GM12878 (cell line): ENCODE results near the gene RAB28. TPM values are rescaled to one million over a fixed set of nuclear protein-coding genes. Genes with fewer than 3 reads are reported as not detected.

Experiments used
- ATAC-seq: fragments of 200-7000 bp; cut with Tn5 transposase; 3 replicates; pipeline ENCODE4 v1.9.1; 2020; ENCODE audit warnings: mild to moderate bottlenecking, moderate library complexity
- BruUV-seq: library from RNA; stranded (reverse); fragments of 400-500 nt; replicated peaks from 2 replicates; lab custom pipeline; 2021; lab: Mats Ljungman, UMichigan
- CTCF ChIA-PET: fragments of 300-600 bp; sonication (Branson Sonifier 250); formaldehyde crosslinking; extraction: SDS; loops from one replicate; lab custom pipeline; 2021; ENCODE audit warnings: inconsistent platforms; lab: Yijun Ruan, JAX
- POLR2A ChIA-PET: fragments of 350-600 bp; formaldehyde crosslinking; extraction: SDS; loops from one replicate; lab custom pipeline; 2021; ENCODE audit warnings: inconsistent platforms; lab: Charles Lee
- RAD21 ChIA-PET: fragments of 300-600 bp; sonication (Branson Sonifier 250); formaldehyde crosslinking; loops from one replicate; lab custom pipeline; 2023; ENCODE audit warnings: antibody characterized with exemption; ENCODE audit not compliant: unreplicated experiment; lab: Charles Lee
- SMC1A ChIA-PET: fragments of 300-600 bp; sonication (Branson Sonifier 250); formaldehyde crosslinking; loops from one replicate; lab custom pipeline; 2023; ENCODE audit not compliant: unreplicated experiment, uncharacterized antibody; lab: Charles Lee
- DNase-seq: peaks from one replicate; pipeline ENCODE4 v3.0.0-alpha.2; 2011; ENCODE audit warnings: low read depth, low spot score
- FAIRE-seq: peaks from 3 replicates; lab custom pipeline; 2011; peaks lifted over from hg19 to GRCh38; lab: Jason Lieb, UNC
- H2AFZ ChIP-seq: 2 replicates; pipeline ENCODE4 v1.6.0; 2011; ENCODE audit warnings: low read depth, low read length, control low read depth; ENCODE audit not compliant: control insufficient read depth
- H3K27ac ChIP-seq: 2 replicates; pipeline ENCODE4 v1.5.1; 2011; ENCODE audit warnings: control low read depth; ENCODE audit not compliant: control insufficient read depth, insufficient read depth
- H3K27me3 ChIP-seq, 2 experiments: replicated peaks in 1 of 2; 2 replicates each; pipeline versions ENCODE4 v1.6.0 to v1.6.1; 2011; ENCODE audit warnings: low read length in 1 of 2; ENCODE audit not compliant: control insufficient read depth in 2 of 2, insufficient read depth in 2 of 2
- H3K36me3 ChIP-seq, 2 experiments: 2 replicates each; pipeline ENCODE4 v1.5.1; 2011; ENCODE audit warnings: low read length in 1 of 2; ENCODE audit not compliant: control insufficient read depth in 2 of 2, insufficient read depth in 2 of 2
- H3K4me1 ChIP-seq: 2 replicates; pipeline ENCODE4 v1.6.1; 2011; ENCODE audit warnings: mild to moderate bottlenecking, low read length, moderate library complexity, mixed read lengths; ENCODE audit not compliant: control insufficient read depth, insufficient read depth
- H3K4me2 ChIP-seq: 2 replicates; pipeline ENCODE4 v1.6.0; 2011; ENCODE audit warnings: control low read depth; ENCODE audit not compliant: control insufficient read depth, insufficient read depth
- H3K4me3 ChIP-seq: fragments of 200-600 bp; sonication (generic); 2 replicates; pipeline ENCODE4 v1.5.1; 2016
- H3K79me2 ChIP-seq: 2 replicates; pipeline ENCODE4 v1.6.0; 2011; ENCODE audit warnings: low read length; ENCODE audit not compliant: control insufficient read depth, insufficient read depth
- H3K9ac ChIP-seq: 2 replicates; pipeline ENCODE4 v1.8.0; 2011; ENCODE audit warnings: low read length, control low read depth, mixed read lengths; ENCODE audit not compliant: control insufficient read depth, insufficient read depth
- H3K9me3 ChIP-seq: replicated peaks from 3 replicates; pipeline ENCODE4 v1.5.1; 2011; ENCODE audit warnings: mild to moderate bottlenecking, low read length; ENCODE audit not compliant: control insufficient read depth, insufficient read depth
- H4K20me1 ChIP-seq: 2 replicates; pipeline ENCODE4 v1.6.0; 2011; ENCODE audit not compliant: control insufficient read depth, insufficient read depth
- CBX5 ChIP-seq: sonication (generic); IDR thresholded peaks from 2 replicates; pipeline ENCODE4 v1.6.1; 2016; ENCODE audit warnings: low read depth, moderate library complexity, mild to moderate bottlenecking, inconsistent platforms
- CHD4 ChIP-seq: fragments of 200-600 bp; sonication (generic); IDR thresholded peaks from 2 replicates; pipeline ENCODE4 v1.6.1; 2016; ENCODE audit warnings: mild to moderate bottlenecking
- EED ChIP-seq: sonication (generic); IDR thresholded peaks from 2 replicates; pipeline ENCODE4 v1.6.1; 2016; ENCODE audit warnings: antibody characterized with exemption, low read depth
- ESRRA ChIP-seq: IDR thresholded peaks from 2 replicates; pipeline ENCODE4 v1.6.1; 2012; ENCODE audit warnings: mild to moderate bottlenecking, low read length, improper control_type of control experiment
- IRF5 ChIP-seq: fragments of 450-650 bp; IDR thresholded peaks from 2 replicates; pipeline ENCODE4 v1.6.1; 2017; ENCODE audit warnings: borderline replicate concordance
- MEF2B ChIP-seq: fragments of 450-650 bp; IDR thresholded peaks from 2 replicates; pipeline ENCODE4 v1.6.1; 2018; ENCODE audit warnings: mild to moderate bottlenecking, moderate library complexity; ENCODE audit not compliant: partially characterized antibody, poor library complexity, severe bottlenecking
- MXI1 ChIP-seq: fragments of 150-350 bp; IDR thresholded peaks from 2 replicates; pipeline ENCODE4 v1.6.1; 2011; ENCODE audit warnings: low read depth, mild to moderate bottlenecking, inconsistent platforms, low read length, improper control_type of control experiment
- MYC ChIP-seq: IDR thresholded peaks from 2 replicates; pipeline ENCODE4 v1.6.1; 2011; ENCODE audit warnings: mild to moderate bottlenecking, low read length, moderate library complexity, inconsistent platforms; ENCODE audit not compliant: insufficient read depth, insufficient replicate concordance, insufficient read length, severe bottlenecking
- RFX5 ChIP-seq: IDR thresholded peaks from 2 replicates; pipeline ENCODE4 v1.6.1; 2011; ENCODE audit warnings: low read depth, low read length, improper control_type of control experiment
- SP1 ChIP-seq: IDR thresholded peaks from one replicate; pipeline ENCODE4 v1.6.1; 2011; ENCODE audit warnings: low read depth, low read length
- SREBF2 ChIP-seq: IDR thresholded peaks from 2 replicates; pipeline ENCODE4 v1.6.1; 2012; ENCODE audit warnings: mild to moderate bottlenecking, low read length
- ZNF622 ChIP-seq: fragments of 450-650 bp; IDR thresholded peaks from 2 replicates; pipeline ENCODE4 v1.6.1; 2017; ENCODE audit warnings: mild to moderate bottlenecking, inconsistent platforms
- WGBS: methylation state at CpG from one replicate; pipeline ENCODE4 v1.1.6; 2016; ENCODE audit warnings: low lambda C conversion rate; ENCODE audit not compliant: insufficient replicate concordance, insufficient coverage; ENCODE audit errors: missing lambda C conversion rate; 5-methylcytosine and 5-hydroxymethylcytosine counted together
- in situ Hi-C: fragments of 300-500 bp; cut with MboI; formaldehyde crosslinking; loops from 9 replicates; pipeline ENCODE4 v1.14.3; 2018; ENCODE audit warnings: mixed read lengths
- intact Hi-C: fragments of 100-400 bp; cut with micrococcal nuclease; formaldehyde crosslinking; loops from one replicate; pipeline ENCODE4 v1.14.2; 2022; ENCODE audit not compliant: unreplicated experiment
- polyA plus RNA-seq, 11 experiments: library from polyadenylated mRNA; depleted of rRNA in 4 of 11; unstranded in 6 of 11; stranded (reverse) in 5 of 11; fragments of >200 nt; fragmentation: Nextera tagmentation in 4 of 11; fragmentation: Illumina TruSeq in 1 of 11; extraction: Ambion mirVana in 4 of 11; extraction: Trizol in 1 of 11; gene quantifications; 1 replicate in 1 of 11; 2 replicates in 10 of 11; pipeline versions ENCODE4 v1.2.1 to v1.2.3, GENCODE V29; 2011 to 2016; ENCODE audit warnings: inconsistent platforms in 2 of 11, missing spikeins in 2 of 11, low read depth in 1 of 11
- total RNA-seq, 4 experiments: library from RNA; depleted of rRNA in 3 of 4; stranded (reverse); fragments of >200 nt in 3 of 4; fragmentation: Illumina TruSeq in 1 of 4; extraction: Trizol in 1 of 4; gene quantifications; 2 replicates each; pipeline versions ENCODE4 v1.2.1 to v1.2.3, GENCODE V29; 2013 to 2021

RAB28 gene
- total and polyA plus RNA-seq, 10 of the 15 experiments (the other 5 are each of a cell fraction or from before 2014, with no cell fraction given) = 5.8 to 29.3 (median 16.9) TPM

GRCh38 chr4:13511101-13511500 lies 27.0 kb upstream of the RAB28 start:
- no peaks in the 10 kb centered on the region for H3K79me2 ChIP-seq
- SMC1A ChIA-PET = interaction anchor here (0.7 to 0.8 kb wide), 2 partner anchors 9 to 78 kb away, joined by 3 read pairs; no protein-coding TSS in a partner anchor
- no TSS peak for BruUV-seq
- no peaks in the 10 kb centered on the region; the same call in 2 of the 3 replicates for H3K9me3 ChIP-seq
- no peaks in the 10 kb centered on the region; a peak in 1 of 4 replicates for H3K27me3 ChIP-seq
- POLR2A ChIA-PET = no interaction called here
- no peak overlapping the region for H3K4me2 ChIP-seq
- ATAC-seq (no peak), FAIRE-seq (no peak), DNase-seq (no peak)
- intact Hi-C loops = no loop called here
- no peaks in the 10 kb centered on the region for H4K20me1 ChIP-seq
- H3K36me3 ChIP-seq = no peaks in the 10 kb centered on the region
- H3K4me1 ChIP-seq = no peaks in the 10 kb centered on the region
- no peak overlapping the region for H3K27ac ChIP-seq
- CTCF ChIA-PET = interaction anchor here (0.6 kb wide), 1 partner anchor 9 kb away, joined by 3 read pairs; no protein-coding TSS in a partner anchor
- TF ChIP-seq ESRRA (no peak), EED (no peak), CBX5 (no peak)
- no peak overlapping the region for H2AFZ ChIP-seq
- H3K4me3 ChIP-seq = no peak overlapping the region
- no peak overlapping the region for H3K9ac ChIP-seq
- in situ Hi-C loops = no loop called here
- RAD21 ChIA-PET = no interaction called here

- no peak overlapping the region for H3K27ac ChIP-seq
- no peak overlapping the region for H3K4me3 ChIP-seq
- H3K9ac ChIP-seq = no peak overlapping the region
- 92% methylated on average over 1 of the region's 1 CpG for WGBS
- intact Hi-C loops = no loop called here
- CTCF ChIA-PET = no interaction called here
- no peak for DNase-seq
- TF ChIP-seq MYC (no peak), SP1 (no peak), CHD4 (no peak), SREBF2 (no peak), MEF2B (no peak), ZNF622 (no peak), IRF5 (no peak), RFX5 (no peak), MXI1 (no peak)
- TF ChIP-seq, all 136 proteins: peak for 0
- no peaks in the 10 kb centered on the region for H3K79me2 ChIP-seq
- ATAC-seq (no peak), FAIRE-seq (no peak)
- H3K4me1 ChIP-seq = no peaks in the 10 kb centered on the region
- ChIA-PET RAD21 (no interaction called here), SMC1A (interaction anchor here (1.5 kb wide), 1 partner anchor 12 kb away, joined by 3 read pairs; no protein-coding TSS in a partner anchor), POLR2A (no interaction called here)
- no peak overlapping the region for H3K4me2 ChIP-seq
- H3K9me3 ChIP-seq = no peaks in the 10 kb centered on the region; the same call in 2 of the 3 replicates
- BruUV-seq = no TSS peak
- no peaks in the 10 kb centered on the region for H4K20me1 ChIP-seq
- in situ Hi-C loops = no loop called here
- no peak overlapping the region for H2AFZ ChIP-seq
- no peaks in the 10 kb centered on the region for H3K27me3 ChIP-seq
- H3K36me3 ChIP-seq = no peaks in the 10 kb centered on the region
Observed at GRCh38 chr4:13509442-13509841, 25.3 kb upstream of the RAB28 start.
